Adrenal gland (tissue), 5 donors: Measurements from ENCODE around the gene CHPF2.

ENCODE experiments used
- CTCF ChIP-seq, 6 experiments: fragments of 450-650 bp in 4 of 6; fragments of 200-600 bp in 2 of 6; sonication (generic) in 1 of 6; IDR thresholded peaks; 1 replicate in 5 of 6; 2 replicates in 1 of 6; pipeline versions ENCODE4 v1.5.1 to v1.8.0; 2016 to 2021; ENCODE audit warnings: antibody characterized with exemption in 6 of 6, mild to moderate bottlenecking in 2 of 6, moderate library complexity in 1 of 6
- POLR2A ChIP-seq, 2 donors: fragments of 450-650 bp; IDR thresholded peaks; one replicate each; pipeline ENCODE4 v1.6.1; 2017; ENCODE audit warnings: antibody characterized with exemption in 2 of 2, mild to moderate bottlenecking in 2 of 2, moderate library complexity in 1 of 2
- donor health status: DM: no; HTN: no; CAD: no.

- no peak for TF ChIP-seq POLR2A (IDR thresholded peaks at IDR 0.05)
- TF ChIP-seq CTCF (IDR thresholded peaks at IDR 0.05): no peak
Observed at GRCh38 chr7:151223728-151224127, 8.6 kb upstream of the CHPF2 start.
